ENCODE measurements around the gene XPC. TPM values are rescaled to one million over a fixed set of nuclear protein-coding genes. Genes with fewer than 3 reads are reported as not detected.

The XPC gene
- total and polyA plus RNA-seq, 2 donors from 2014 or later = 15.9 to 44.4 TPM

DNA sequence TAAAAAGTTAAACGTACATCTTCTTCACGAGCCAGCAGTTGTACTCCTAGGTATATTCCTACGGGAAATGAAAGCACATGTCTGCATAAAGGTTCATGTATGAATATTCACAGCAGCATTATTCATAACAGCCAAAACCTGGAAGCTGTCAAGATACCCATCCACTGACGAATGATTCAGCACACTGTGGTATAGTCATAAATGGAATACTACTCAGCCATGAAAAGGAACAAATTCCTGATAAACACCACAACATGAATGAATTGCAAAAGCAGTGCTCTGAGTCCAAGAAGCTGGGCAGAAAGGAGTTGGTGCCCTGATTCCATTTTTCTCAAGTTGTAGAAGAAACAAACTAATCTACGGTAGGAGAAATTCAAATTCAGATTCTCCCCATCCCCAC lies 49.7 kb downstream of the XPC start:
- Histone ChIP-seq H3K27ac (ENCODE audit: low read depth in 2 of 2, low read length in 2 of 2) (no peak overlapping the region), H3K27me3 (ENCODE audit: control insufficient read depth, insufficient read depth, low read length) (no peaks in the 10 kb centered on the region), H3K36me3 (ENCODE audit: control insufficient read depth in 2 of 3, insufficient read depth in 3 of 3, low read length in 3 of 3) (peaks cover 8 to 34% (median 19%) of the 10 kb centered on the region in 3 donors), H3K9me3 (ENCODE audit: control insufficient read depth in 2 of 3, insufficient read depth in 1 of 3, low read length in 3 of 3) (no peaks in the 10 kb centered on the region), H3K4me3 (ENCODE audit: low read length in 3 of 3) (no peak overlapping the region), H3K9ac (ENCODE audit: low read length in 3 of 3) (no peak overlapping the region), H3K4me1 (ENCODE audit: control insufficient read depth in 2 of 3, insufficient read depth in 2 of 3, low read depth in 1 of 3, low read length in 3 of 3) (peaks cover 0 to 19% (median 12%) of the 10 kb centered on the region in 3 donors)
- TF ChIP-seq, protein P1, sequence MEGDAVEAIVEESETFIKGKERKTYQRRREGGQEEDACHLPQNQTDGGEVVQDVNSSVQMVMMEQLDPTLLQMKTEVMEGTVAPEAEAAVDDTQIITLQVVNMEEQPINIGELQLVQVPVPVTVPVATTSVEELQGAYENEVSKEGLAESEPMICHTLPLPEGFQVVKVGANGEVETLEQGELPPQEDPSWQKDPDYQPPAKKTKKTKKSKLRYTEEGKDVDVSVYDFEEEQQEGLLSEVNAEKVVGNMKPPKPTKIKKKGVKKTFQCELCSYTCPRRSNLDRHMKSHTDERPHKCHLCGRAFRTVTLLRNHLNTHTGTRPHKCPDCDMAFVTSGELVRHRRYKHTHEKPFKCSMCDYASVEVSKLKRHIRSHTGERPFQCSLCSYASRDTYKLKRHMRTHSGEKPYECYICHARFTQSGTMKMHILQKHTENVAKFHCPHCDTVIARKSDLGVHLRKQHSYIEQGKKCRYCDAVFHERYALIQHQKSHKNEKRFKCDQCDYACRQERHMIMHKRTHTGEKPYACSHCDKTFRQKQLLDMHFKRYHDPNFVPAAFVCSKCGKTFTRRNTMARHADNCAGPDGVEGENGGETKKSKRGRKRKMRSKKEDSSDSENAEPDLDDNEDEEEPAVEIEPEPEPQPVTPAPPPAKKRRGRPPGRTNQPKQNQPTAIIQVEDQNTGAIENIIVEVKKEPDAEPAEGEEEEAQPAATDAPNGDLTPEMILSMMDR (IDR thresholded peaks at IDR 0.05; ENCODE audit: borderline replicate concordance, extremely low read depth, insufficient read depth) = no peak
- intact Hi-C loops (cut with DNase I) = no loop called here
- DNase-seq = no peak
- FAIRE-seq = no peak

DNA sequence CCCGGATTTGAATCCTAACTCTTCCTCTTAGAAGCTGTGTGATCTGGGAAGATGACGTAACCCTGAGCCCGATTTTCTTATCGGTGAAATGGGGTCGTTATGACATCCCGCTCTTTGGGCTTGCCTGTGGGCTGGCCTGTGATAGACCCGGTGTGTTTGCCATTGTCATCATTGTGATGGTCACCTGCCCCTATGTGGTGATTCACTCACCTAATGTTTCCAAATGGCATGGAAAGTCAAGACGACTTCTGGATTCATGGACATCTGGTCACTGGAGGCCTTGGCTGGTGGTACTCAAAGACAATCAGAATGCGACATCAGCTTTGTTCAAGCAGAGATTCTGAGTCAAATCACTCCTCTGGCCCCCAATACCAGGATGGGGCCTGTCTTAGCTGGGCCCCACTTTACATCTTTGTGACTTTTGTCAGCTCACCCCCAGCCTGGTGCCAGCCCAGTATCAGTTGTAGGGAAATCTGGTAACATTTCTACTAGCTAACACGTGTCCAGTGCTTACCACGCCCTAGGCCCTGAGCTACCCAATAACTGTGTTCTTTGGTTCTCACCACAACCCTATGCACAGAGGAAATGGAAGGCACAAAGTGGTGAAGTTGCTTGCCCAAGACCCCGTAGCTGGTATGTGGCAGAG lies 50.8 kb downstream of the XPC start:
- H3K9me3 ChIP-seq (ENCODE audit: control insufficient read depth in 2 of 3, insufficient read depth in 1 of 3, low read length in 3 of 3) = no peaks in the 10 kb centered on the region
- FAIRE-seq = no peak
- no peaks in the 10 kb centered on the region for H3K27me3 ChIP-seq (ENCODE audit: control insufficient read depth, insufficient read depth, low read length)
- DNase-seq = peak in 1 of 5 donors; percentile 21
- TF ChIP-seq, protein P1 (IDR thresholded peaks at IDR 0.05; ENCODE audit: borderline replicate concordance, extremely low read depth, insufficient read depth) = no peak
- intact Hi-C loops (cut with DNase I) = no loop called here
- H3K4me3 ChIP-seq (ENCODE audit: low read length in 3 of 3) = no peak overlapping the region
- H3K9ac ChIP-seq (ENCODE audit: low read length in 3 of 3) = no peak overlapping the region
- peaks cover 8 to 29% (median 15%) of the 10 kb centered on the region in 3 donors for H3K36me3 ChIP-seq (ENCODE audit: control insufficient read depth in 2 of 3, insufficient read depth in 3 of 3, low read length in 3 of 3)
- H3K4me1 ChIP-seq (ENCODE audit: control insufficient read depth in 2 of 3, insufficient read depth in 2 of 3, low read depth in 1 of 3, low read length in 3 of 3) = peaks cover 0 to 24% (median 12%) of the 10 kb centered on the region in 3 donors
- H3K27ac ChIP-seq (ENCODE audit: low read depth in 2 of 2, low read length in 2 of 2) = no peak overlapping the region

DNA sequence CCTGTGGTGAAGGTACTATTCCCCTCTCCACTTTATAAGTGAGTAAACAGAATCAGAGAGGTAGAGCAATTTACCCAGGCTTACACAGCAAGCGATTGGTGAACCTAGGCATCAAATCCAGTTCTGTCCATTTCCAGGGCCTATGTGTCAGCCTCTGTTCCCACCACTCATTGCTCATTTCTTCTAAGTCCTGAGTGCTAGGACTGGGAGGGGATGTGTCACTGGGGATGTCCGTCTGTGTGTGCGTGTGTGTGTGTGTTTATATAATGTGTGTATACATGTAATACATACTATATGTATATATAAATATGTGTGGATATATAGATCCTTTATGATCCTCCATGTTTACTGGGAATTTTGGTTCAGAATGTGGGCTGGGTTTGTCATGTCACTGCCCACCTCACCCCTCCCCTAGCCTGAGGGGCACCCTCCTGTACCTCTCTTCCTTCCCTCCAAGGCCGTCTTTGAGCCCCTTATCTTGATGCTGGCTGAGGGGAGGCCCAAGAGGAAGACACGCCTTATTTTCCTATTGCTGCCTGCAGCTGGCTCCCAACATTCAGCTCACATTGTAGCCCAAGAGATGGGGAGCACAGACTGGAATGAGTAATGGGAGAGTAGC lies 51.4 kb downstream of the XPC start:
- Histone ChIP-seq H3K27ac (ENCODE audit: low read depth in 2 of 2, low read length in 2 of 2) (no peak overlapping the region), H3K9ac (ENCODE audit: low read length in 3 of 3) (peak overlapping the region in 1 of 3 donors; percentile 63), H3K4me3 (ENCODE audit: low read length in 3 of 3) (peak overlapping the region in 1 of 3 donors; percentile 74), H3K4me1 (ENCODE audit: control insufficient read depth in 2 of 3, insufficient read depth in 2 of 3, low read depth in 1 of 3, low read length in 3 of 3) (peaks cover 0 to 31% (median 18%) of the 10 kb centered on the region in 3 donors), H3K36me3 (ENCODE audit: control insufficient read depth in 2 of 3, insufficient read depth in 3 of 3, low read length in 3 of 3) (peaks cover 8 to 25% (median 15%) of the 10 kb centered on the region in 3 donors), H3K9me3 (ENCODE audit: control insufficient read depth in 2 of 3, insufficient read depth in 1 of 3, low read length in 3 of 3) (no peaks in the 10 kb centered on the region), H3K27me3 (ENCODE audit: control insufficient read depth, insufficient read depth, low read length) (no peaks in the 10 kb centered on the region)
- DNase-seq = peak in 1 of 5 donors; percentile 20
- intact Hi-C loops (cut with DNase I) = no loop called here
- TF ChIP-seq, protein P1 (IDR thresholded peaks at IDR 0.05; ENCODE audit: borderline replicate concordance, extremely low read depth, insufficient read depth) = no peak
- FAIRE-seq = no peak
